Lower lobe of right lung (tissue), 2 donors: ENCODE data around the gene MDFIC. TPM values are rescaled to one million over a fixed set of nuclear protein-coding genes. Genes with fewer than 3 reads are reported as not detected.

Experiments used
- ATAC-seq, 2 donors: fragments of 200-7000 bp; cut with Tn5 transposase; one replicate each; pipeline ENCODE4 v1.9.1; 2020 to 2022; ENCODE audit warnings: mild to moderate bottlenecking in 2 of 2, moderate library complexity in 2 of 2
- DNase-seq: peaks from one replicate; pipeline ENCODE4 v3.0.0-alpha.2; 2020
- H3K27ac ChIP-seq: fragments of 200-600 bp; one replicate; pipeline ENCODE4 v1.8.0; 2022
- H3K27me3 ChIP-seq: fragments of 200-600 bp; one replicate; pipeline ENCODE4 v1.8.0; 2022; ENCODE audit warnings: low read depth
- H3K36me3 ChIP-seq: fragments of 200-600 bp; one replicate; pipeline ENCODE4 v1.8.0; 2022; ENCODE audit warnings: mild to moderate bottlenecking
- H3K4me1 ChIP-seq: fragments of 200-600 bp; one replicate; pipeline ENCODE4 v1.8.0; 2022
- H3K4me3 ChIP-seq: fragments of 200-600 bp; one replicate; pipeline ENCODE4 v1.8.0; 2022; ENCODE audit warnings: mild to moderate bottlenecking
- H3K9me3 ChIP-seq: fragments of 200-600 bp; one replicate; pipeline ENCODE4 v1.8.0; 2022
- intact Hi-C: fragments of 100-400 bp; cut with DNase I; formaldehyde crosslinking; loops from one replicate; pipeline ENCODE4 v1.11.0; 2022
- total RNA-seq: library from RNA; stranded (reverse); fragmentation: NEBNext Ultra II Directional; extraction: Animal tissue kit (Norgen Biotek cat#: 25700); gene quantifications from one replicate; pipeline ENCODE4 v1.2.1, GENCODE V29; 2021
- TF ChIP-seq, protein P1 (sequence below): fragments of 200-600 bp; IDR thresholded peaks from one replicate; pipeline ENCODE4 v1.8.0; 2022; ENCODE audit warnings: antibody characterized with exemption, mild to moderate bottlenecking
- donor health status: DM: no; HTN: yes; CAD: no; lungs with severe emphysema.

MDFIC gene
- total RNA-seq, 1 donor from 2014 or later: 46.3 TPM

DNA sequence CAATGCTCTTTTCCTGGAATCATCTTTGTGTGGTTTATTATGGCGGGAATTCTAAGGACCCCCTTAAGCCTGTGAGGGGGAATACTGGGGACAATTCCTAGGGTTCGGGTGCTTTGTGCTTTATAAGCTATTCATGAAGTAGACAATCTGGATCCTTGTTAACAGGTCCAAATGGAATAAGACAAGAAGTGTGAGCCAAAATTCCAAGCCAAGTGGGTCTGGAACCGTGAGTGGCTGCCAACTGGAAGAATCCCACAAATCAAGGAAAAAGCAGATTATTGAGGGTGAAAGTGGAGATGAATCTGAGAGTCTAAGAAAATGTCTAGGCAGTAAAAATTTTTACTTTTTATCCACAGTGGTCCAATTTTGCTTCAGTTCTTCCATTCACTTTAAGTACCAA is 136.8 kb downstream of the MDFIC start:
- intact Hi-C loops: no loop called here
- peaks cover 5% of the 10 kb centered on the region for H3K4me1 ChIP-seq
- no peaks in the 10 kb centered on the region for H3K27me3 ChIP-seq
- no peak for DNase-seq
- no peaks in the 10 kb centered on the region for H3K36me3 ChIP-seq
- ATAC-seq: no peak
- TF ChIP-seq, protein P1, sequence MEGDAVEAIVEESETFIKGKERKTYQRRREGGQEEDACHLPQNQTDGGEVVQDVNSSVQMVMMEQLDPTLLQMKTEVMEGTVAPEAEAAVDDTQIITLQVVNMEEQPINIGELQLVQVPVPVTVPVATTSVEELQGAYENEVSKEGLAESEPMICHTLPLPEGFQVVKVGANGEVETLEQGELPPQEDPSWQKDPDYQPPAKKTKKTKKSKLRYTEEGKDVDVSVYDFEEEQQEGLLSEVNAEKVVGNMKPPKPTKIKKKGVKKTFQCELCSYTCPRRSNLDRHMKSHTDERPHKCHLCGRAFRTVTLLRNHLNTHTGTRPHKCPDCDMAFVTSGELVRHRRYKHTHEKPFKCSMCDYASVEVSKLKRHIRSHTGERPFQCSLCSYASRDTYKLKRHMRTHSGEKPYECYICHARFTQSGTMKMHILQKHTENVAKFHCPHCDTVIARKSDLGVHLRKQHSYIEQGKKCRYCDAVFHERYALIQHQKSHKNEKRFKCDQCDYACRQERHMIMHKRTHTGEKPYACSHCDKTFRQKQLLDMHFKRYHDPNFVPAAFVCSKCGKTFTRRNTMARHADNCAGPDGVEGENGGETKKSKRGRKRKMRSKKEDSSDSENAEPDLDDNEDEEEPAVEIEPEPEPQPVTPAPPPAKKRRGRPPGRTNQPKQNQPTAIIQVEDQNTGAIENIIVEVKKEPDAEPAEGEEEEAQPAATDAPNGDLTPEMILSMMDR: no peak
- no peak overlapping the region for H3K27ac ChIP-seq
- H3K9me3 ChIP-seq: no peaks in the 10 kb centered on the region
- no peak overlapping the region for H3K4me3 ChIP-seq

DNA sequence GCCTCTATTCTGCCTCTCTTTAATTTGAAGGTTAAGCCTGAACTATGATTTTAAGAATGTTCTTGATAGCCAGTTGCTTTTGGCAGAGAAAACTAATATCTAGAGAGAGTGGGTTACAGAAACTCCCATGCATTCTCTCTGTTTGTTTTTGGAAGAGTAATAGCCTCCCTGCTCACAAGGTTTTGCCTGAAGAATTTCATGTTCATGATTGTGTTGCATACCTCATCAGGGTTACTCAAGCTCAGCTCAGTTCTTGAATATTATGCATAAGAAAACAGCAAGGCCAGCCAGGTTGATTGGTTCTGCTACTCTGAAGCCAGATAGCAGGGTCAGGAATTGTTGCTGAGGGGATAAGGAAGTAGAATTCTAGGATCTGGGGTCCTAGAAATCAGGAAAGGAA is 137.4 kb downstream of the MDFIC start:
- ATAC-seq: no peak
- intact Hi-C loops: no loop called here
- DNase-seq: no peak
- H3K36me3 ChIP-seq: no peaks in the 10 kb centered on the region
- TF ChIP-seq, protein P1: no peak
- no peak overlapping the region for H3K4me3 ChIP-seq
- no peaks in the 10 kb centered on the region for H3K27me3 ChIP-seq
- no peaks in the 10 kb centered on the region for H3K9me3 ChIP-seq
- H3K27ac ChIP-seq: no peak overlapping the region
- H3K4me1 ChIP-seq: peaks cover 5% of the 10 kb centered on the region

DNA sequence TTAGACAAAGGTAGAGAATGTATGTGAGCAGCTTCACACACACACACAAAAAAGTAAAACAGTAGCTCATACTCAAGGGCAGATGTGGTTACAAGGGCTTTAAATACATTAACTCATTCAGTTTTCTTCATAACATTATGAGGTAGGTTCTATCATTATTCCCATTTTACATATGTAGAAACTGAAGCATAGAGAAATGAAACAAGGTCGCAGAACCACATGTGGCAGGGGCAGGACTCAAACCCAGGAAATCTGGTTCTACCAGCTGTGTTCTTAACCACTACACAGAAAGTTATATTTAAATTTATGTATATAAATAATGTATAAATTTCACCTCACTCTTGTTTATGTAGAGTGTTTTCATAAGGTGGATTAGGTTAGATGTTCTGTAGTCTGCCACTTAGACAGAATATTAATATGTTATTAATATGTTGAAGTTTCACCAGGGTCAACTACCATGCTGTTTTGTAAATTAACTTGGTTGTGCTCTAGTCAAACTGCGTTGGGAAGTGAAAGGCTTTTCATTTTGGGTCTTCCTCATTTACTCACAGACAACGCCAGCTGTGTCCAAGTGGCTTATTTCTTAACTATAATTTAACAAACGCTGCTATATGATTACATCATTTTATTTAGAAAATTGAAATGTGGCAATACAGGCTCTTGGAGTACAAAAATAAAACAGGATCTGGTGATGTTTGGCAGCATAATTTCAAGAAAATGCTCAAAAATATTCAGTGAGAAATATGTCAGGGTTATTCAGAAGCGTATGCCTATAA is 138.4 kb downstream of the MDFIC start:
- Histone ChIP-seq H3K36me3 (no peaks in the 10 kb centered on the region), H3K4me3 (no peak overlapping the region), H3K9me3 (no peaks in the 10 kb centered on the region), H3K27me3 (no peaks in the 10 kb centered on the region), H3K27ac (no peak overlapping the region), H3K4me1 (peaks cover 5% of the 10 kb centered on the region)
- intact Hi-C loops: no loop called here
- TF ChIP-seq, protein P1: no peak
- DNase-seq (no peak), ATAC-seq (peak; percentile 54 to 60)

GRCh38 chr7:115066050-115066449 is 144.2 kb downstream of the MDFIC start:
- H3K36me3 ChIP-seq: no peaks in the 10 kb centered on the region
- no peaks in the 10 kb centered on the region for H3K9me3 ChIP-seq
- ATAC-seq (peak in 1 of 2 donors; percentile 54), DNase-seq (no peak)
- TF ChIP-seq, protein P1: no peak
- intact Hi-C loops: no loop called here
- H3K4me3 ChIP-seq: no peak overlapping the region
- no peak overlapping the region for H3K27ac ChIP-seq
- H3K4me1 ChIP-seq: no peaks in the 10 kb centered on the region
- no peaks in the 10 kb centered on the region for H3K27me3 ChIP-seq

DNA sequence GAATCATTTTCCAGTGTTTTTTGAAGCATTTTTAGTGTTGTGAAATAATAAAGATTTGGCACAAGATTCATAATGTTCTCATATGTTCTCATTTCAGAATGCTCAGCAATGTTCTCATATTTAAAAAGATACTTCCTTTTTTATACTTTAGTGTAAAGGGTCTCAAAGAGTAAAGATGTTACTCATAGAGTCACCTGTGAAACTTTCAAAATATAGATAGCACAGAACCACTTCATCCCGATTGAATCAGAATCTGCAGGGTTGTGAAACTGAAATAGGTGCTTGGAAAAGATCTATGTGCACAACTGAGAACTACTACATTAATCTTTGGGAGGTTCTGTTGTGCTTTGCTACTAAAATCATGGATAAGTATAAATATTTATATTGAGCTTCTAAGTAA is 144.7 kb downstream of the MDFIC start:
- Histone ChIP-seq H3K27ac (no peak overlapping the region), H3K36me3 (no peaks in the 10 kb centered on the region), H3K9me3 (no peaks in the 10 kb centered on the region), H3K4me1 (no peaks in the 10 kb centered on the region), H3K27me3 (no peaks in the 10 kb centered on the region), H3K4me3 (no peak overlapping the region)
- ATAC-seq (no peak), DNase-seq (no peak)
- TF ChIP-seq, protein P1: no peak
- intact Hi-C loops: no loop called here
